Measurements from ENCODE around the gene SDCCAG8. TPM values are rescaled to one million over a fixed set of nuclear protein-coding genes. Genes with fewer than 3 reads are reported as not detected.
A peak's percentile ranks its signal among the peaks of the same experiment; 100 is the strongest.

The SDCCAG8 gene
- total RNA-seq, 1 experiment from 2014 or later, result 10.0 TPM

DNA sequence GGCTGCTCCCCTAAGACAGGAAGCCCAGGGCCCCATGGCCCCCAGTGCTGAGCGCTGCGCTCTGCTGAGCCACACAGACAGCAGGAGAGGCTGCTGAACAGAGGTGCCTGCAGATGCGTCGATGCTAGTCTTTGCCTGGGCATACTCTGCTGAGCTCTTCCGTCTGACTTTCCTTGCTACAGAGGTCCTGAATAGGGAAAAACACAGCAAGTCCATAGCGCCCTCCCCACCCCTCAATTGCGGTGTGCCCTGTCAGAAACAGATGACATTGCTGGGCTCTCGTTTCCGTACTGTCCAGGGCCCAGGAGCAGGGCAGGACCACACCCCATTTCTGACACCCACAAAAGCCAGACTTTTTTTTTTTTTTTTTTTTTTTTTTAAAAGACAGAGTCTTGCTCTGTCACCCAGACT is 252.5 kb downstream of the SDCCAG8 start:
- Histone ChIP-seq H2BK12ac (ENCODE audit: insufficient read length, low read depth, low read length) (no peak overlapping the region), H3K23ac (ENCODE audit: insufficient read length, low read depth, low read length) (no peak overlapping the region), H3K4me1 (ENCODE audit: insufficient read depth, low read length) (peaks cover 8% of the 10 kb centered on the region; the same call in 1 of the 2 replicates), H3K18ac (ENCODE audit: insufficient read length, low read depth, low read length) (no peak overlapping the region), H3K79me1 (ENCODE audit: insufficient read depth, low read depth, low read length, poor library complexity, severe bottlenecking) (no peaks in the 10 kb centered on the region), H3K4me2 (ENCODE audit: insufficient read depth, insufficient read length, low read length) (no peak overlapping the region), H3K79me2 (ENCODE audit: insufficient read depth, low read length) (no peaks in the 10 kb centered on the region), H4K5ac (ENCODE audit: insufficient read length, low read depth, low read length) (no peak overlapping the region), H3K56ac (ENCODE audit: insufficient read length, low read depth, low read length) (no peak overlapping the region), H3K9me3 (ENCODE audit: control insufficient read depth, low read depth, low read length) (no peaks in the 10 kb centered on the region), H3K23me2 (ENCODE audit: insufficient read length, low read depth, low read length, poor library complexity, severe bottlenecking) (no peaks in the 10 kb centered on the region), H2BK5ac (ENCODE audit: insufficient read length, low read length) (no peak overlapping the region), H4K91ac (ENCODE audit: insufficient read length, low read depth, low read length) (no peak overlapping the region), H3K14ac (ENCODE audit: insufficient read depth, low read length) (peak overlapping the region; percentile 2; the same call in 1 of the 2 replicates), H2BK120ac (ENCODE audit: low read depth, low read length, poor library complexity, severe bottlenecking) (no peak overlapping the region), H2BK15ac (ENCODE audit: low read depth, low read length) (no peak overlapping the region), H3K4ac (ENCODE audit: low read depth, low read length) (no peak overlapping the region), H3K27ac (ENCODE audit: insufficient read length, low read depth, low read length) (no peak overlapping the region), H3T11ph (ENCODE audit: low read length) (no peak overlapping the region), H4K20me1 (ENCODE audit: control insufficient read depth, insufficient read depth, insufficient read length) (no peaks in the 10 kb centered on the region), H3K9ac (ENCODE audit: extremely low read depth, insufficient read length, low read length) (no peak overlapping the region), H2BK20ac (ENCODE audit: low read depth, low read length, poor library complexity, severe bottlenecking) (no peak overlapping the region), H3K27me3 (ENCODE audit: insufficient read depth, low read length) (no peaks in the 10 kb centered on the region), H2AK5ac (ENCODE audit: insufficient read length, low read length) (no peak overlapping the region), H4K8ac (replicated peaks; ENCODE audit: insufficient read length, low read depth, low read length) (no peak overlapping the region), H2AFZ (ENCODE audit: low read length) (no peak overlapping the region)
- Mint-ChIP-seq H3K36me3 (ENCODE audit: insufficient read depth in 1 of 3, low read depth in 3 of 3) (peaks cover 8 to 16% (median 15%) of the 10 kb centered on the region in 3 experiments), H3K27me3 (ENCODE audit: low read depth) (no peaks in the 10 kb centered on the region), H3K4me1 (peaks cover 27 to 28% of the 10 kb centered on the region in 2 experiments), H3K9me3 (no peaks in the 10 kb centered on the region), H3K4me3 (no peak overlapping the region), H3K27ac (peak overlapping the region in 2 of 3 experiments; percentile 70 to 73; a peak in 2 of 7 replicates)
- TF ChIP-seq, protein P1, sequence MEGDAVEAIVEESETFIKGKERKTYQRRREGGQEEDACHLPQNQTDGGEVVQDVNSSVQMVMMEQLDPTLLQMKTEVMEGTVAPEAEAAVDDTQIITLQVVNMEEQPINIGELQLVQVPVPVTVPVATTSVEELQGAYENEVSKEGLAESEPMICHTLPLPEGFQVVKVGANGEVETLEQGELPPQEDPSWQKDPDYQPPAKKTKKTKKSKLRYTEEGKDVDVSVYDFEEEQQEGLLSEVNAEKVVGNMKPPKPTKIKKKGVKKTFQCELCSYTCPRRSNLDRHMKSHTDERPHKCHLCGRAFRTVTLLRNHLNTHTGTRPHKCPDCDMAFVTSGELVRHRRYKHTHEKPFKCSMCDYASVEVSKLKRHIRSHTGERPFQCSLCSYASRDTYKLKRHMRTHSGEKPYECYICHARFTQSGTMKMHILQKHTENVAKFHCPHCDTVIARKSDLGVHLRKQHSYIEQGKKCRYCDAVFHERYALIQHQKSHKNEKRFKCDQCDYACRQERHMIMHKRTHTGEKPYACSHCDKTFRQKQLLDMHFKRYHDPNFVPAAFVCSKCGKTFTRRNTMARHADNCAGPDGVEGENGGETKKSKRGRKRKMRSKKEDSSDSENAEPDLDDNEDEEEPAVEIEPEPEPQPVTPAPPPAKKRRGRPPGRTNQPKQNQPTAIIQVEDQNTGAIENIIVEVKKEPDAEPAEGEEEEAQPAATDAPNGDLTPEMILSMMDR (conservative IDR thresholded peaks at IDR 0.05), result no peak
- no peak for DNase-seq
- WGBS (ENCODE audit: extremely low coverage, insufficient read length, low lambda C conversion rate), result no CpG with 5 or more reads among the region's 9 CpGs
